ENCODE data around the gene CTNNA2.

CTNNA2 gene

GRCh38 chr2:80403081-80403480, 890.2 kb downstream of the CTNNA2 start:
- no peak for DNase-seq (ENCODE audit: low read depth)

DNA sequence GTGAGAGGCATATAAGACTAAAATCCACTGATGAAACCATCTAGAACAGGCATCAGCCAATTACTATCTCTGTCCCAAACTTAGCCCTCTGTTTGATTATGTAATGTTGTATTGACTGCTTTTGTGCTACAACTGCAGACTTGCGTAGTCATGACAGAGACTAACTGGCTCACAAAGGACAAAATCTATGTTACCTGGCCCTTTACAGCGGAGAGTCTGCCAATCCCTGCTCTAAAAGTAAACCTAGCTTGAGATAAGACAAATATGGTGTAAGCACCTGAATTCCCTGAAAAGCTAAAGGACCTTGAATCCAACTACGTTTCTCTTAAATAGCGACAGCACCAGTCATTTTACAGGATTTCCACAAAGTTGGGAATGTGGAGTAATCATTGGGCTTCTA, 894.5 kb downstream of the CTNNA2 start:
- no peak for DNase-seq (ENCODE audit: low read depth)

- no peak for DNase-seq (ENCODE audit: low read depth)
These were observed 897.5 kb downstream of the CTNNA2 start for GRCh38 chr2:80410346-80410745.

DNA sequence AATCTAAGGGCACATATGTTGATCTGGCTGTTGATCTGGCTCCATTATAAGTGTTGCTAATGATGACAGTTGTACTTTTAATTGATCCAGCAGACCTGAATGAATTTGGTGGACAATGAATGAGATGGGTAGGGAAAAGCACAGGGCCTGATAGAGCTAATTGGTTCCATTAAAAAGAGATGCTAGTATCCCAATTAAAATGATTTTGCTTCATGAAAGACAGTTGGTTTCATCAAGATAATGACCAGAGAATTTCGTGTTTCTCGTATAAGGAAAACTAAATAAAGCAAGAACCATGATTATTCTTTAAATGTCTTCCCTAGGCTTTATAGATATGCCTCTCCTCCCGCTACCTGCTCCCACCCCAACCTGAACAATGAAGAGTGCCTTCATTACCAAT, 900.3 kb downstream of the CTNNA2 start:
- DNase-seq (ENCODE audit: low read depth): no peak

- no peak for DNase-seq (ENCODE audit: low read depth)
These were observed 904.9 kb downstream of the CTNNA2 start for GRCh38 chr2:80417737-80418136.

- DNase-seq (ENCODE audit: low read depth): no peak
These were observed 907.8 kb downstream of the CTNNA2 start for GRCh38 chr2:80420530-80421208.

GRCh38 chr2:80429251-80429650, 916.4 kb downstream of the CTNNA2 start:
- DNase-seq (ENCODE audit: low read depth): no peak

DNA sequence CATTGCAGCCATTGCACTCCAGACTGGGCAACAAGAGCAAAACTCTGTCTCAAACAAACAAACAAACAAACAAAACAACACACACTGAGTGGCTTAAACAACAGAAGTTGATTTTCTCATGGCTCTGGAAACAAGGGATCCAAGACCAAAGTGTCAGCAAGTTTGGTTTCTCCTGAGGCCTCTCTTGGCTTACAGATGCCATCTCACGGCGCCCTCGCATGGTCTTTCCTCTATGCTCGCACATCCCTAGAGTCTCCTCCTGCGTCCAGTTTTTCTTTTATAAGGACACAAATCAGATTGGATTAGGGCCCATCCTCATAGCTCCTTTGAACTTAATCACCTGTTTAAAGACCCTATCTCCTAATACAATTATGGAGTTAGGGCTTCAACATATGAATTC, 925.1 kb downstream of the CTNNA2 start:
- DNase-seq (ENCODE audit: low read depth): no peak

DNA sequence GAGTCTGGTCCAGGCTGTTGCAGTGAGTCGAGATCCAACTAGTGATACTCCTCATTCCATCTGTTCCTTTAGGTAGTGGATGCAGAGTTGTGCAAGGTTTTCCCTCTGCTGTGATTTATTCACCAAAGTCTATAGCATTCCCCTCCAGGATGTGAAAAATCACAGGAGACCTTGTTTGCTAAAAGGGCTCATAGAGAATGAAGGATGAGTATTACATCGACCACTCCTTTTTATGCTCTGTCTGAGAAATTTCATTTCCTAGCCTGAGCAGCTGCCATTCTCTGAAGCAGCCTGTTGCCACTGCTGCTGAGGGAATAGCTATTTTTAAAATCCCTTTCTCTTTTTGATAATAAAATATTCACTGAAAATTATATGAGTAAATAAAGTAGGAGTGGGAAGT, 925.8 kb downstream of the CTNNA2 start:
- DNase-seq (ENCODE audit: low read depth): no peak

DNA sequence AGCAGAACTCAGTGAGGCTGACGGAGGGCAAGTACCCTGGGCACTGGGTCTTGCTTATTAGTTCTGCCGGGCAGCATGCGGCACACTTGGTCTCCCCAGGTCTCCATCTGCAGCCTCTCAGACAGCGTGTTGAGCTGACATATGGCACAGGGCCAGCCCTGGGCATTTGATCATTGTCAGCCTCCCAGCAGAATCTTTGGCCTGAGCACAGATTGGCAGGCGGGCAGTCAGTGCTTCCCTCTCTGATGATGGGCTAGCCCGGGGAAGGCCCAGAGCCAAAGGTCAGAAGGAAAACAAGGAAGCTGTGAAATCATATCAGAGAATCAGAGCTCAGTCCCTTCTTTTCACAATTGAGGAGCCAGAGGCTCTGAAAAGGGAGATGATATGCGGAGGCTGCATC, 941.8 kb downstream of the CTNNA2 start:
- no peak for DNase-seq (ENCODE audit: low read depth)

DNA sequence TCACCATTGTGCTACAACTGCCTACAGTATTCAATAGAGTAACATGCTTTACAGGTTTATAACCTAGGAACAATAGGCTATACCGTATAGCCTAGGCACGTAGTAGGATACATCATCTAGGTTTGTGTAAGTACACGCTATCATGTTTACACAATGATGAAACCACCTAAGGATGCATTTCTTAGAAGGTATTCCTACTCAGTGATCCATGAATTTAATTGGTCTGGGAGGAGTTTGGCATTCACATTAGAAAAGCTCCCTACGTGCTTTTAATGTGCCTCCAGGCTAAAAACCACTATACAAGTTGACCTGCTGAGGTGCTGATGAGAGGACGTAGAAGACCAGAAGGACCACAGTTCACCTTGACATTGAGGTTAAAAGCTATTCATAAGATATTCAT, 946.2 kb downstream of the CTNNA2 start:
- DNase-seq (ENCODE audit: low read depth): no peak

DNA sequence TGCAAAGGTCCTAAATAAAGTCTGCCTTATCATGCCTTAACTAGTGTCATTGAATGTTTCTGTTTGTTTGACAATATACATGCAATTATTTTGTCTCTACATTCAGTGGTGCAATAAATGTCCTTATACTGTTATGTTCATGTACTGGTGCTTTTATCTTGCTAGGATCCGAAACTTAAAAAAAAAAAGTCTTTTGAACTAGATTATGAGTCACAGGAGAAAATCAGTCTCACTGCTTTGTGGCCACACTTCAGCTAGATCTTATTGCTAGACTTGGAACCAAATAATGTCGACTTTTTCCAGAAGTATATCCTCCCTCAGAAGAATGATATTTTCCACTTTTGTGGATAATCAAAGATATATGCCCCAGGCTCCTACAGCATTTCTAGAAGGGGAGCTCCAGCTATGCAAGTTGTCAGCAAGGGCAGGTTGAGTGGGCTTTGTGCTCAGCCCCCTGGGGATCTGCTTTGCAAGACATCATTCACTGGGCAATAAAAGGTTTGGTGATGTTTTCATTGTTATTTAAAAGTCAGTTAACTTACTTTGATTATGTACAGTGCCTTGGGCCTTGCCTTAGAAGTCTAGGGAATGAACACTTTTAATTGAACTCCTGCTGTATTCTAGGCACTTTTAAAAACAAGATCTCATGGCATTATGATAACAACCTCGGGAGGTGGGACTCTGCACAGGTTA, 948.8 kb downstream of the CTNNA2 start:
- DNase-seq (ENCODE audit: low read depth): no peak

DNA sequence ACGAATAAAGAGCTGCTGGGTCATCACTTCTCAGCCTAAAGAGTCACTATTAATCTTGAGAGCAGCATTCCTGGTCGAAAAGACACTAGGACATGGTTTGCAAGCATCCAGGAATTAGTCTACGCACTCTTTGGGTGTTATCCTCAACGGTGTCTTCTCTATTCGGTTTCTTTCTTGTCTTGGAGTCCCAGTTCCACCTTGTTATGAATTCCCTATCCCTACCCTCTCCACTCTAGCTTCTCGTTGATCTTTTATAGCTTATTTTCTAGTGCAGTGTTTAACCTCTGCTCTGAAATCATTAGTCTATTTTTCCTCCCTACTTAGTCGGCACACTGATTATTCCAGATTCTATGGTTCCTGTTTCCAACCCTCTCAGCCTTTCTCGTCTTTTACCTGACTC, 949.8 kb downstream of the CTNNA2 start:
- no peak for DNase-seq (ENCODE audit: low read depth)

DNA sequence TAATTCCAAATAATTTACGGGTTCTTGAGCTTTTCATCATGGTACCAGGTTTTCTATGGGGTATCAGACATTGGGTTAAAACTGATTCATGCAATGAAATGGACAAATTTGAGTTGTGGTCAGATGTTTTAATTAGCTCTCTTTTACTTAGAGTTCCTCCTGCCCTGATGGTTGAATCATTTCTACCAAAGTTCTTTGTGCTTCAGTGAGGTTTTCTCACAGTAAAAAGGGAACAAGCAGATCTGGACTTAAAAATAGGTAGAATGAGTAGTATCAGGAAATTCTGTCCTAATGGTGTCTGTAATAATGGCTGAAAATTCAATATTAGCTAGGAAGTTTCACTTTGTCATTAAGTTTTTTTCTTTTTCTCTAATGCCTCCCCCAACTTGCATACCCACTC, 951.4 kb downstream of the CTNNA2 start:
- DNase-seq (ENCODE audit: low read depth): no peak

DNA sequence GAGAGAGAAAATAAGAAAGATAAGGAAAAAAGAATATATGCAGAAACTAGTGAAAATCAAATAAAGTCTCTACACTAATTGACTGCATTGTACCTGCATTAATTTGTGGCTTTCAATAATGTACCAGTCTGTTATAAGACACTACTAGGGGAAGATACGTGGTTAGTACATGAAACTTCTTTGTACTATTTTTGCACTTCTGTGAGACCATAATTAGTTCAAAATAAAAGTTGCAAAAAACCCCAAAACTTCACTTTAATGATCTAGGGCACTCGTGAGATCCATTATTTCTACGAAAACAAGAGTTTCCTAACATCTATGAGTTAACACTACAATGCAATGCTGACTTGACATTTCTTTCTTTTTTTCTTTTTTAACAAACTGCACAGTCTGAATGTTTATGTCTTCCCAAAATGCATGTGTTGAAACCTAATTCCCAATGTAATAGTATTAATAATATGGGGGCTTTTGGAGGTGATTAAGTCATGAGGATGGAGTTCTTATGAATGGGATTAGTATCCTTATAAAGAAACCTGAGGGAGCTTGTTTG, 954.5 kb downstream of the CTNNA2 start:
- DNase-seq (ENCODE audit: low read depth): no peak

DNA sequence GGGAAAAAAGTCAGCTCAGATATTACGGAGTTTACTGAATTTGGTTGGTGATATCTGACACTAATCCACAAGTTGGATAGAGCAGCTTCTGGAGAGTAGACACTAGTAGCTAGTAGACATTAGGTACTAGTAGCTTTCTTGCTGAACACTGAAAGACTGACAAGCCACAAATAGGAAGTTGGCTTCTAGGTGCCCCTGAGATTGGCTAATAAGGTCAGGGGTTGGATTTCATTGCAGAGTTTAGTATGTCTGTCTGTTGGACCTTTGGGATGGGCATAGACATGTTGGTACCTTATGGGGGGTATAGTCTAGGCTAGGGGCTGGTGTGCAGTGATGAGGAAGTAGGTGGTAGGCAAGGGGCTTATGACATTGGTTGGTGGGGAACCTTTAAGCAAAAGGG, 956.6 kb downstream of the CTNNA2 start:
- DNase-seq (ENCODE audit: low read depth): no peak

DNA sequence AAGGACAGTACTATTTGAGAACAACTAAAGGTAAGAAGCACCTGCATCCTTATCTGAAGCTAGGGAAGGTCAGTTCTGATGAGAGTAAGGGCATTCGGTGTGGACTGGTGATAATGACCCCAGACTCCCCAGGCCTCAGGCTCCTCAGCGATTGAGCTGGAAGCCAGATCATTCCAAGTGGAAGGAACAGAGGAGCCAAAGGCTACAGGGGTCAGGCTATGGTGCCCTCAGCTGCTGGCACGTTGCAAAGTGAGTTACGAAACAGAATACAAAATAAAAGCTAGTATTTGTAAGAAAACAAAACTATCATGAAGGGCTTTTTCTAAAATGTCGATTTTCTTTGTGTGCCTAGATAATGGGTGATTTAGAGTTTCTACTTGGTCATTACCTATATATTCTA, 960.2 kb downstream of the CTNNA2 start:
- DNase-seq (ENCODE audit: low read depth): no peak

GRCh38 chr2:80473796-80474195, 960.9 kb downstream of the CTNNA2 start:
- DNase-seq (ENCODE audit: low read depth): no peak

- no peak for DNase-seq (ENCODE audit: low read depth)
These were observed 963.1 kb downstream of the CTNNA2 start for GRCh38 chr2:80475970-80476369.

DNA sequence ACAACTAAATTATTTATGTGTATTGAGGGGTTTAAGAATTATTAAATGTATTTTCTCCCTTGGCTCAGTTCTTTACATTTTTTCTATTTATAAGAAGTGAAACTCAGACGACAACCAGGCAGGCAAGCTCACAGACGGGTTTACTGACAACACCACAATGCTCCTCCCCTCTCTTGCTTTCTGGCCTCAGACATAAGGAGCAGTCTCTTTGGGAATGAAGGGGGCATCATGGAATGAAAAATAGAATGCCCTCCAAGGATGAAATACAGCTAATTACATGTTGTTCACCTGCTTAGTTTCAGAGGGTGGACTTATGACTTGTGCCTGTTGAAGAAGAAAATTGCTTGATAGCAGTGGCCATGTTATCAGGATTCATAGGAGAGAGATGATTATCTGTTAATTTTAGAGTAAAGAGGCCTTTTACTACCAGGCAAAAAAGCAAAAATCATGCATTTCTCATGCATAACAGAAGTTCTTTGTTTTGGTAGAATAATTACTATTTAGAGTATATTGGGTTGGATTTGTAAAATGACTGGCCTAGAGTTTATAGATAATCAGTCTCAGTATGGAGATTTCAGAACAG, 963.8 kb downstream of the CTNNA2 start:
- no peak for DNase-seq (ENCODE audit: low read depth)

DNA sequence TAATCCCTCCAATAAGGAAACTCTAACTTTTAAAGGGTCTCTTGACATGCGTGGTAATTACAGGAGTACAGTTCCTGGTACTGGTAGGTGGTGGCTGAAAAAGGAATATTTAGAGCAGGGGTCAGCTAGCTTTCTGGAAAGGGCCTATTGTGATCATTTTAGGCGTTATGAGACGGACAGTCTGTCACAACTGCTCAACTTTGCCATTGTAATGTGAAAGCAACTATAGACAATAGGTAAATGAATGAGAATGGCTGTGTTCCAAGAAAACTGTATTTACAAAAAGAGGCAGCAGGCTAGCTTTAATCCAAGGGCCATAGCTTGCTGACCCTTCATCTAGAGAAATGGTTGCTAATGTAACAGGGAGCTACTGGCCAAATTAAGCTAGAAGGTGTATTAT, 969.4 kb downstream of the CTNNA2 start:
- no peak for DNase-seq (ENCODE audit: low read depth)

DNA sequence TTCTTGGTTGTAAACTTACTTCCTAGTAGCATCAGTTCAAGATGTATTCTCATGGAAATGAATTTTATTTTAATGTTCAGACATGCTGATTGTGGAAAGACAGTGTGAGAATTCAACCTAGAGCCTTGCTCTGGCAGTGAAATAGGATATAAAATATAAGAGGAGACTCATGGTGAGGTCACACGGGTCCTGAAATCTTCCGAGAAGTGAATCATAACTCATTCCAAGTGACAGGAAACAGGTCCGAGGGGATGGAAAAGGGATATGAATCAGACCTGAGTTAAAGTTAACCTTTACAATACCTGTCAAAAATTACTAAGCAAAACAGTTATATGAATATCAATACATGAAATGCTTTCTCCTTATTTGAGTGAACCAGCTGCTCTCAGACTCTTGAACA, 976.9 kb downstream of the CTNNA2 start:
- DNase-seq (ENCODE audit: low read depth): no peak

- DNase-seq (ENCODE audit: low read depth): no peak
These were observed 978.1 kb downstream of the CTNNA2 start for GRCh38 chr2:80490964-80491363.

All from HS-27A (cell line).